AG09309 (cell line): Measurements from ENCODE around the gene TMEM120B.

Experiments
- DNase-seq: peaks from one replicate; pipeline ENCODE4 v3.0.0-alpha.2; 2010; ENCODE audit warnings: low read depth
- H3K4me3 ChIP-seq: 2 replicates; pipeline ENCODE4 v1.5.1; 2011; ENCODE audit warnings: mild to moderate bottlenecking, low read depth, low read length, moderate library complexity; ENCODE audit not compliant: control insufficient read depth
- TF ChIP-seq, protein P1 (sequence below): IDR thresholded peaks from 2 replicates; pipeline ENCODE4 v1.5.1; 2011; ENCODE audit warnings: mild to moderate bottlenecking, low read depth, low read length, inconsistent platforms; ENCODE audit not compliant: insufficient read depth, control insufficient read depth; ENCODE audit errors: missing control alignments

TMEM120B gene

GRCh38 chr12:121808623-121809022, 96.1 kb downstream of the TMEM120B start:
- no peak overlapping the region for H3K4me3 ChIP-seq
- DNase-seq = no peak

GRCh38 chr12:121809712-121810116, 97.2 kb downstream of the TMEM120B start:
- DNase-seq = no peak
- TF ChIP-seq, protein P1, sequence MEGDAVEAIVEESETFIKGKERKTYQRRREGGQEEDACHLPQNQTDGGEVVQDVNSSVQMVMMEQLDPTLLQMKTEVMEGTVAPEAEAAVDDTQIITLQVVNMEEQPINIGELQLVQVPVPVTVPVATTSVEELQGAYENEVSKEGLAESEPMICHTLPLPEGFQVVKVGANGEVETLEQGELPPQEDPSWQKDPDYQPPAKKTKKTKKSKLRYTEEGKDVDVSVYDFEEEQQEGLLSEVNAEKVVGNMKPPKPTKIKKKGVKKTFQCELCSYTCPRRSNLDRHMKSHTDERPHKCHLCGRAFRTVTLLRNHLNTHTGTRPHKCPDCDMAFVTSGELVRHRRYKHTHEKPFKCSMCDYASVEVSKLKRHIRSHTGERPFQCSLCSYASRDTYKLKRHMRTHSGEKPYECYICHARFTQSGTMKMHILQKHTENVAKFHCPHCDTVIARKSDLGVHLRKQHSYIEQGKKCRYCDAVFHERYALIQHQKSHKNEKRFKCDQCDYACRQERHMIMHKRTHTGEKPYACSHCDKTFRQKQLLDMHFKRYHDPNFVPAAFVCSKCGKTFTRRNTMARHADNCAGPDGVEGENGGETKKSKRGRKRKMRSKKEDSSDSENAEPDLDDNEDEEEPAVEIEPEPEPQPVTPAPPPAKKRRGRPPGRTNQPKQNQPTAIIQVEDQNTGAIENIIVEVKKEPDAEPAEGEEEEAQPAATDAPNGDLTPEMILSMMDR = no peak

More at GRCh38 chr12:121808623-121809022, 96.1 kb downstream of the TMEM120B start:
- TF ChIP-seq, protein P1 = no peak

DNA sequence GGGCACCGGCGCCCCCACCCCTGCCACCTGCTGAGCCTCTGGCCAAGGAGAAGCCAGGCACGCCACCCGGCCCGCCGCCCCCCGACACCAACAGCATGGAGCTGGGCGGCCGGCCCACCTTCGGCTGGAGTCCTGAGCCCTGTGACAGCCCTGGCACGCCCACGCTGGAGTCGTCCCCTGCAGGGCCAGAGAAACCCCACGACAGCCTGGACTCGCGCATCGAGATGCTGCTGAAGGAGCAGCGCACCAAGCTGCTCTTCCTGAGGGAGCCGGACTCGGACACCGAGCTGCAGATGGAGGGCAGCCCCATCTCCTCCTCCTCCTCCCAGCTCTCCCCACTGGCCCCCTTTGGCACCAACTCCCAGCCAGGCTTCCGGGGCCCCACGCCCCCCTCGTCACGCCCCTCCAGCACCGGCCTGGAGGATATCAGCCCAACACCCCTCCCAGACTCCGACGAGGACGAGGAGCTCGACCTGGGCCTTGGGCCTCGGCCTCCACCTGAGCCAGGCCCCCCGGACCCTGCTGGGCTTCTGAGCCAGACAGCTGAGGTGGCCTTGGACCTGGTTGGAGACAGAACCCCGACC, 97.8 kb downstream of the TMEM120B start:
- no peak for DNase-seq
- no peak overlapping the region for H3K4me3 ChIP-seq
- TF ChIP-seq, protein P1 = no peak

More at GRCh38 chr12:121809712-121810116, 97.2 kb downstream of the TMEM120B start:
- no peak overlapping the region for H3K4me3 ChIP-seq

DNA sequence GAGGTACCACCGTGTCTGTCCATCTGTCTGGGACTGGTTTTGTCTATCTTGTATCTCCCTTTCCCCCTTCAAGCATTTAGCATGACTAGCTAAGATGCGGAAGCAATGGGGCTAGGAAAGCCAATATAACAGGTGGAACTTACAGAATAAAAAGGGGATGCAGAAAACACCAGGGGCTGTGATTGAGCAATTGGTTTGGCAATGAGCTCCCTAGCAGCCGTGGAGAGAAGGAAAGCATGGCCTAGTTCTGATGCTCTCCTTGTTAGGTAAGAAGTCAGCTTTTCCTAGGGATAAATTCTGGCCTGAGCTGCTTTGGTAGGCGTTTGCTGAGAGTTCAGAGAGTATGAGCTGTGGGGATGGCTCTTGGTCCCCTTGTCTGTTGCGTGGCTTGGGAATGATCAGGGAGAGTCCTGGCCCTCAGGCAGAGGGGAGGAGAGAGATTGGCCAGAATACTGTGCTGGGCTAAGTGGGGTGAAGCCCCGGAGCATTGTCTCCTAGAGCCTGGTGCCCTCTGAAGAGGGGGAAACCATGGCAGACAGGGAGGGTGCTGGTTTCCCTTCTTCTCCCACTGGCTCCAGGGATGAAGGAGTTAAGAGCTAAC, 98.4 kb downstream of the TMEM120B start:
- no peak for DNase-seq
- peak overlapping the region; percentile 73 for H3K4me3 ChIP-seq
- TF ChIP-seq, protein P1 = no peak

DNA sequence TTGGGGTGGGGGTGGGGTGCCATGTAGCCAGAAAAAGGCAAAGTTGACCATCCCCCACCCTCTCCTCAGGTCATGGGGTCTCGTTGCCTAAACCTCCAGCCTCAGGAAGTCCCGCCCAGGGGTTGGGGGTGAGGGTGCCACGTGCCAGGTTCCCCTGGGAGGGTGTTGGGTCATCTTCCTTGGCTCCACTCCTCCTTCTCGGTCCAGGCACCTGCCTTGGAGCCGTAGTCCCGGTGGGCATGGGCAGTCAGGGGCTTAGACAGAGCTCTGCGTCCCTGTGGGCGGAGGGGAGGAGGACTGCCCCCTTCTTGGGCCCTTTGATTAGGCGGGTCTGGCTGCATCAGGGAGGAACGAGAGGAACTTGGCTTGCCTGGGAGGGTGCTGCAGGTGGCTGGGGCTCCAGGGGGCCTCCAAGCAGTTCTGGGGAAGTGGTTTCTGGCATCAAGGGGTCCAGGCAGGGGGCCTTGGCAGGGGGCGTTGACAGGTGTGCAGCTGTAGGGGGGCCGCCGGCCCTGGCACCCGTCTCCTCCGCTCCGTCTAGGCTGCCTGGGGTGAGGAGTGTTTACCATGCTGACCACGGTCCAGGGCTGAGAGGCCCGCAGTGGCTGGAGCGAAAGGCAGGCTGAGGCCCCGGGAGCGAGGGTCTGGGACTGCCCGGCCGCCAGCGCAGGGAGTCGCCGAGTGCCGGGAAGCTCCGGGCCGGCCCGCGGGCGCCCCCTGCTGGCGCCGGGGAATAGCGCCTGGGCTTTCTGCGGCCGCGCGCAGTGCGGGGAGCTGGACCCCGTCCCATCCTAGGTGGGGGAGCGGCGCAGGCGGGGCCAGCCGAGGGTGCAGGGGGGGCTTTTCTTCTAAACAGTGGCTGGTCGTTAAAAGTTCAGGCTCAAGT, 99.1 kb downstream of the TMEM120B start:
- peak overlapping the region; percentile 73 for H3K4me3 ChIP-seq
- no peak for DNase-seq
- TF ChIP-seq, protein P1 = peak; percentile 59

GRCh38 chr12:121812320-121812871, 99.8 kb downstream of the TMEM120B start:
- peak overlapping the region; percentile 73 for H3K4me3 ChIP-seq
- TF ChIP-seq, protein P1 = no peak
- DNase-seq = no peak
